ENCODE results near the gene DPP9.

DNA sequence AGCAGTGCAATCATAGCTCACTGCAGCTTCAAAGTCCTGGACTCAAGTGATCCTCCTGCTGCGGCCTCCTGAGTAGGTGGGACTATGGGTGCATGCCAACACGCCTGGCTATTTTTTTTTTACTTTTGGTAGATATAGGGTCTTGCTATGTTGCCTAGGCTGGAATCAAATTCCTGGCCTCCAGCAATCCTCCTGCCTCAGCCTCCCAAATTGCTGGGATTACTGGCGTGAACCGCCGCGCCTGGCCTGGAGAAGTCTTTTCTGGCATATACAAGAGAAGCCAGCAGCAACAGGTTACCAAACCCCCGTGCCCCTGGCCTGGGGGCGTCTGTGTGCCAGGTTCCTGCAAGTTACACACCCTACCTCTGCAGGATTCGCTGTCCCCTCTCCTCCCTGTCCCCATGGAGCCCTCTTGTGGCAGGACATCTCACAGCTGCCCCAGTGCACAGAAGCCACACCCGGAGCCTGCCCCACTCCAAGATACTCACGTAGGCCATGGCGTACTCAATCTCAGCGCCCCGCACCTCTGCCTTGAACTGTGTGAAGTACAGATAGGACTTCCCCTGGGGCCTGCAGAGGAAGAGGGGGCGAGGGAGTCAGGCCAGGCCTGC, 63.4 kb downstream of the DPP9 start:
- TF ChIP-seq, protein P1, sequence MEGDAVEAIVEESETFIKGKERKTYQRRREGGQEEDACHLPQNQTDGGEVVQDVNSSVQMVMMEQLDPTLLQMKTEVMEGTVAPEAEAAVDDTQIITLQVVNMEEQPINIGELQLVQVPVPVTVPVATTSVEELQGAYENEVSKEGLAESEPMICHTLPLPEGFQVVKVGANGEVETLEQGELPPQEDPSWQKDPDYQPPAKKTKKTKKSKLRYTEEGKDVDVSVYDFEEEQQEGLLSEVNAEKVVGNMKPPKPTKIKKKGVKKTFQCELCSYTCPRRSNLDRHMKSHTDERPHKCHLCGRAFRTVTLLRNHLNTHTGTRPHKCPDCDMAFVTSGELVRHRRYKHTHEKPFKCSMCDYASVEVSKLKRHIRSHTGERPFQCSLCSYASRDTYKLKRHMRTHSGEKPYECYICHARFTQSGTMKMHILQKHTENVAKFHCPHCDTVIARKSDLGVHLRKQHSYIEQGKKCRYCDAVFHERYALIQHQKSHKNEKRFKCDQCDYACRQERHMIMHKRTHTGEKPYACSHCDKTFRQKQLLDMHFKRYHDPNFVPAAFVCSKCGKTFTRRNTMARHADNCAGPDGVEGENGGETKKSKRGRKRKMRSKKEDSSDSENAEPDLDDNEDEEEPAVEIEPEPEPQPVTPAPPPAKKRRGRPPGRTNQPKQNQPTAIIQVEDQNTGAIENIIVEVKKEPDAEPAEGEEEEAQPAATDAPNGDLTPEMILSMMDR (conservative IDR thresholded peaks at IDR 0.05 in 1 of 2, IDR thresholded peaks at IDR 0.05 in 1 of 2; ENCODE audit: low read depth in 1 of 2, low read length in 2 of 2) = peak in 1 of 2 donors; percentile 15
- no peak for TF ChIP-seq EZH2 (IDR thresholded peaks at IDR 0.05; ENCODE audit: low read length, missing control alignments)
